GM12873 (cell line): ENCODE data around the gene TP73.

Experiments
- TF ChIP-seq, protein P1 (sequence below): IDR thresholded peaks from 2 replicates; pipeline ENCODE4 v1.5.1; 2012; ENCODE audit warnings: low read depth, mild to moderate bottlenecking, moderate library complexity, low read length, control low read depth; ENCODE audit not compliant: insufficient read depth; ENCODE audit errors: missing control alignments

TP73 gene

DNA sequence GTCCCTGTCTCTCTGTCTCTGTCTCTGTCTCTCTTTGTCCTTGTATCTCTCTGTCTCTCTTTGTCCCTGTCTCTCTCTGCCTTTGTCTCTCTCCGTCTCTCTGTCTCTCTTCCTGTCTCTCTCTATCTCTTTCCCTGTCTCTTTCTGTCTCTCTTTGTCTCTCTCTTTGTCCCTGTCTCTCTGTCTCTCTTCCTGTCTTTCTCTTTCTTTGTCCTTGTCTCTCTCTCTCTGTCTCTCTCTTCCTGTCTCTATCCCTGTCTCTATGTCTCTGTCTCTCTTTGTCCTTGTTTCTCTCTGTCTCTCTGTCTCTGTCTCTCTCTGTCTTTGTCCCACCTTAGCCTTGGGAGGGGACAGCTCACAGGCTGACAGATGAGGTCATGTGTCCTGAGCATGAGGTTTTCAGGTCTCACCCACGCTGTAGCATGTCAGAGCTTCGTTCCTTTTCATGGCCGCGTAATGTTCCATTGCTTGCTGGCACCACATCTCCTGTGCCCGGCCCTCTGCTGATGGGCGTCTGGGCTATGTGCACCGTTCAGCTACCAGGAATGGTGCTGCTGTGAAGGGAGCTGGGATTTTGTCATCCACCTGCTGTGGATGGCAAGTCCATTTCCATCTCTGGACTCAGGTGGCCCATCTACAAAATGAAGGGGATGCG, 27.6 kb downstream of the TP73 start:
- TF ChIP-seq, protein P1, sequence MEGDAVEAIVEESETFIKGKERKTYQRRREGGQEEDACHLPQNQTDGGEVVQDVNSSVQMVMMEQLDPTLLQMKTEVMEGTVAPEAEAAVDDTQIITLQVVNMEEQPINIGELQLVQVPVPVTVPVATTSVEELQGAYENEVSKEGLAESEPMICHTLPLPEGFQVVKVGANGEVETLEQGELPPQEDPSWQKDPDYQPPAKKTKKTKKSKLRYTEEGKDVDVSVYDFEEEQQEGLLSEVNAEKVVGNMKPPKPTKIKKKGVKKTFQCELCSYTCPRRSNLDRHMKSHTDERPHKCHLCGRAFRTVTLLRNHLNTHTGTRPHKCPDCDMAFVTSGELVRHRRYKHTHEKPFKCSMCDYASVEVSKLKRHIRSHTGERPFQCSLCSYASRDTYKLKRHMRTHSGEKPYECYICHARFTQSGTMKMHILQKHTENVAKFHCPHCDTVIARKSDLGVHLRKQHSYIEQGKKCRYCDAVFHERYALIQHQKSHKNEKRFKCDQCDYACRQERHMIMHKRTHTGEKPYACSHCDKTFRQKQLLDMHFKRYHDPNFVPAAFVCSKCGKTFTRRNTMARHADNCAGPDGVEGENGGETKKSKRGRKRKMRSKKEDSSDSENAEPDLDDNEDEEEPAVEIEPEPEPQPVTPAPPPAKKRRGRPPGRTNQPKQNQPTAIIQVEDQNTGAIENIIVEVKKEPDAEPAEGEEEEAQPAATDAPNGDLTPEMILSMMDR = no peak

DNA sequence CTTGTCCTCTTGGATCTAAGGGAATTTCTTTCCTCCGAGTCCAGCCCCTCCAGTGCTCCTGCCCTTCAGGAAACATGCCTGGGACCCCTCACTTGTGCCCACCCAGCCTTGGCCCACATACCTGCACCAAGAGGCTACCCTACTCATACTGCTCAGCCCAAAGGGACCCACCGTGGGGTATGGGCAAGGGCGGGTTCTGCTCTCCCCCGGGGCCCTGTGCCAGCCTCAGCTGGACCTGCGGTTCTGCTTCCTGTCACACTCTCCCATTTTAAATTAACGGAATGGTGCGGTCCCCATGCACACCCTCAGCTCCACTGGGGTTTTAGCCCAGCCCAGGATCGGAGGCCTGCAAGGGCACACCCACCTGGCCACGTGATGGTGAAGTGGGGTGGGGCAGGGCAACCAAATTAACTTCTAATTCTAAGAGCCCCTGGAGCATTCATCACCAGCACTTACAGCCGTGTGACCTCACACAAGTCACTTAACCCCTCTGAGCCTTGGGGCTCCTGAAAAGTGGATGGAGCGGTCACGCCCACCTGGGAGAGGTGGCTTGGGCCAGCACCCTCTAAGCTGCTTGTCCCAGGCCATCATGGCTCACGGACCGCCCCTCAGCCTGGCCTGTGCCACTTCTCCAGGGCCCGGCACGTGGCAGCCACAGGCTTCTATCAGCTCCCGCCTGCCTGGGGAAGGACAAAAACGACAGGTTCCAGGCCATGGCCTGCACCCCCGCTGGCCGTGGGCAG, 28.3 kb downstream of the TP73 start:
- TF ChIP-seq, protein P1 = no peak

DNA sequence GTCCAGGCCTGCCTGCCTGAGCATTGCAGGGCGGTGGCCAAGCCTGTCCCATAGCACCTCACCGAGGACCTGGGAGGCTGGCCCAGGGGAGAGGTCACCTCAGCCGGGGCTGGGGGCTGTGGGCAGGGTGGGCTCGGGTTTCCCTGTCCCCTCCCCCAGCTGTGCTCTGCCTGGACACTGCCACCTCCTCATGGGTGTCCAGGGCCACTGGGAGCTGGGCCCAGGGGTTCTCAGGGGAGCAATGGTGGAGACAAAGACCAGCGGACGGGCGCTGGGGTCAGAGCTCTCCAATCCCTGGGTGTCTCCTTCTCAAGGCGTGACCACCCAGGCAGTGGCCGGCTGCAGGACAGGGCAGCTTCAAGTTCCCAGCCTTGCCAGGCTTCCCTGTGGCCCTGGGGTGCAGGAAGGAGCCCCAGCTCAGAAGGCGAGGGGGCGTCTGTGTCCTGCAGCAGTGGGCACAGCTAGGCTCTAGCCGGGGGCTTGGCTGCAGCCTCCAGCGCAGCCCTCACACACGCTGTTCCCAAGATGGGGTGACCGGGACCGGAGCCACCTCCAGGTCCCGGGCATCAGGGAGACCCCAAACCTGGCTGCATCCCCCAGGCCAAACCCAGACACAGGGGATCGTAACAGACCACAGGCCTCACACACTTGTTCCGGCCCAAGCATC, 29.0 kb downstream of the TP73 start:
- TF ChIP-seq, protein P1 = no peak

DNA sequence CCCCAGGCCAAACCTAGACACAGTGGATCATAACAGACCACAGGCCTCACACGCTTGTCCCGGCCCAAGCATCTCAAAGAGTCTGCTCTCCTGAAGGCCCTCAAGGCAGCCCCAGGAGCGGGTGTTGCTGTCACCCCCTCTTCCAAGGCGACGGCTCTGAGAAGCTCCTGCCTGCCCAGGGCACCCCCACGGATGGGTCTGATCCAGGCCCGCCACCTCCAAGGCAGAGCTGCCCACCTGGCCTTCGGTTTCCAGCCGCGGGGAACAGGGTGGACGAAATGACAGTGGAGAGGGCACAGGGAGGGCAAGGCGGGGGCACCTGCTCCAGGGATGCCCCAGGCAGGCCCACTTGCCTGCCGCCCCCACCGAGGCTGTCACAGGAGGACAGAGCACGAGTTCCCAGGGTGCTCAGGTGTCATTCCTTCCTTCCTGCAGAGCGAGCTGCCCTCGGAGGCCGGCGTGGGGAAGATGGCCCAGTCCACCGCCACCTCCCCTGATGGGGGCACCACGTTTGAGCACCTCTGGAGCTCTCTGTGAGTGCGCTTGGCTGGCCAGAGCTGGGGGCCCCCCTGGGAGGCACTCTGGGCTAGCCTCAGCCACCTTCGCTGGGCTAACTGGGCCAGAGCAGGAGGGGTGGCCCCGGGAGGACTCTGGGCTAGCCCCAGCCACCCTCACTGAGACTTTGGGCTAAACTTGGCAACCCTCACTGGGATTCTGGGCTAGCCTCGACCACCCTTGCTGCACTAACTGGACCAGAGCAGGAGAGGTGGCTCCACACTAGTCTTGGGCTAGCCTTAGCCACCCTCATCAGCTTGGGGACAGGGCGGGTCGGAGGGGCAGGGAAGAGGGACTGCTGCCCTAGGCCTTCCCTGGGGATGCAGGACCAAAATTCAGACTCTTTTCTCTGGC, 29.8 kb downstream of the TP73 start:
- TF ChIP-seq, protein P1 = no peak

DNA sequence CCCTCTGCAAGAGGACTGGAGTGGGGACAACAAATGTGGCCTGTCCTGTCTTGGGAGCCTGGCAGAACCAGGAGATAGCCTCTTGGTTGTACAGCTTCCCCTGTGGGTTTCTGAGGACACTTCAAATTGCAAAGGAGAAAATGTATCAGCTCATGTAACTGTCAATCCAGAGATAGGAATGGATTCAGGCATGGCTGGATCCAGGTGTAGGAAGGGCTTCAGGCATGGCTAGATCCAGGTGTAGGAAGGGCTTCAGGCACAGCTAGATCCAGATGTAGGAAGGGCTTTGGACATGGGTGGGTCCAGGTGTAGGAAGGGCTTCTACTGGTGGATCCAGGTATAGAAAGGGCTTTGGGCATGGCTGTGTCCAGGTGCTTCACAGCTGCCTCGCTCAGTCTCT, 30.9 kb downstream of the TP73 start:
- TF ChIP-seq, protein P1 = no peak

DNA sequence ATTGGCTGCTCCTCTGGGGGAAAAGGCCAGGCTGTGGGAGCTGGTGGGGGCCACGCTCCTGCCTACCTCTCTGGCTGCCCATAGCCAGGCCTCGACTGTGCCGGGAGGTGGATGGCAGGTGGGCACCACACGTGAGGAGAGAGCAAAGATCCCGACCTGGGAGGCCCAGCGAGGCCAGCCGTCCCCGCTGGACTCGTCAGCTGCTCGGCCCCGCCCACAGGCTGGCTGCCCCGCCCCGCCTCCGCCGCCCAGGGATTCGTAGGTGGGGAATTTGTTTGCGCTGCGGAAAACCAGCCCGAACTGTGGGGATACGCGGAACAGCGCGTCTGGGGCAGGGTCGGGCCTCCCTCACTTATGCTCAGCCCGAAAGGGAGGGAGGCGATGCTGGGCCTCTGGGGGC, 31.7 kb downstream of the TP73 start:
- TF ChIP-seq, protein P1 = no peak
